HG02852 (cell line): ENCODE data around the gene HOXA3.

Experiments
- ATAC-seq: cut with Tn5 transposase; IDR thresholded peaks from one replicate; pipeline ENCODE4 v1.9.1; 2021; ENCODE audit warnings: mild to moderate bottlenecking, moderate library complexity; ENCODE audit not compliant: unreplicated experiment

The HOXA3 gene

DNA sequence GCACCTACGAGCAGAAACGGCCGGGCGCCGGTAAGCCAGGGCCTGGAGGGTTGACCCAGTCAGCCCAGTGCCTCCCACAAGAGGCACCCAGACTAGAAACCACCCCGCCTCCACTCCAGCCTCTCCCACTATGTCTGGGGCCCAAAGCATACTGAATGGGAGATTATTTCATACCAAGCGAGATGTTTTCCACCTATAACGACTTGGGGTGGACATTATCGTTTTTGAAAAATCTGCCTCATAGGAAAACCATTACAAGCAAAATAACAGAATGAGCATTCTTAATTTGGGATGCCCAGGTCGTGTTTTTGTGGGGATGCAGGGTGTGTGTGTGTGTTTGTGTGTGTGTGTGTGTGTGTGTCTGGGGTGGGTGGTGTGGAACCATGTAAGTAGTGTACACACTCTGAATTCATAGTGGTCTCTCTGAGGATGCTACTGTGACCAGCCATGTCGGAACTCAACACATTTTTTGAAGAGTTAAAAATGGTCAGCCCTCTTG lies 6.4 kb downstream of the HOXA3 start:
- no peak for ATAC-seq

DNA sequence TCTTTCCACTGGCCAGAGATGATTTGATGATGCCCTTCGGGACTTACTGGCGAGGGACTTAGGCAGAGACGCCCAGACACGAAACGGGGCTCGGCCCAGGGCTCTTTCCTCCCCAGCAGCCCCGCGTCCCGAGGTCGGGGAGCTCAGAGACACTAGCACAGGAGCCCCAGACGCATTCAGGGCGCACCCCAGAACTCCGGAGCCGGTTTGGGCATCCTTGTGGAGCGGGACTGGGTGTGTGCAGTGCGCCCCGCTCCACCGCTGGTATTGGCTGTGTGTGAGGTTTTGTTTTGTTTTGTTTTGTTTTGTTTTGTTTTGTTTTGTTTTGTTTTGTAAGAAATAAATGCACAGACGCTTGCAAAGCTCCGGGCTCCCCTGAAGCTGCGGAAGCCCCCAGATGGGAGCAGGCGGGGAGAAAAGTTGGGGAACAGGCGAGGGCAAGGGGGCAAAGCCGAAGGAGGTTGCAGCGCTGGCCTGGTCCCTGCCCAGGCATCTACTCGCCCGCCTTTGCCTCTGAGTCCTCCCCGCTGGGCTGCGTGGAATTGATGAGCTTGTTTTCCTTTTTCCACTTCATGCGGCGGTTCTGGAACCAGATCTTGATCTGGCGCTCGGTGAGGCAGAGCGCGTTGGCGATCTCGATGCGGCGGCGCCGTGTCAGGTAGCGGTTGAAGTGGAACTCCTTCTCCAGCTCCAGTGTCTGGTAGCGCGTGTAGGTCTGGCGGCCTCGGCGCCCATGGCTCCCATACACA lies 7.0 kb downstream of the HOXA3 start:
- no peak for ATAC-seq

DNA sequence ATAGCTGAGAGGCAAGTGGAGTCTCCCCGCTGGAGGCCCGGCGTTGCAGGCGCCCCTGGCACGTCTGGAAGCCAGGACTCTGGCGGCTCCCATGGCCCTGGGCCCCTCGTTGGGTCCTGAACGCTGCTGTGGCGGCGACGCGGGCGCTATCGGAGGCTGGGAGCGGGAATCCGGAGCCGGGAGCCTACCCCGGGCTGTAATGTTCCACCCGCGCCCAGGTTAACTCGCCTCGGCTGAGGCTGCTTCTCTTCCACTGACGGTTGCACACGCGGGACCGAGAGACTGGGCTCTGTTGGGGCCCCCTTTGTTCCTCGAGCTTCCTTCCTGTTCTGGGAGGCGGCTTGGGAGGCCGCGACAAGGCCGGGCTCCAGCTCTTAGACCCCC lies 7.6 kb downstream of the HOXA3 start:
- no peak for ATAC-seq

DNA sequence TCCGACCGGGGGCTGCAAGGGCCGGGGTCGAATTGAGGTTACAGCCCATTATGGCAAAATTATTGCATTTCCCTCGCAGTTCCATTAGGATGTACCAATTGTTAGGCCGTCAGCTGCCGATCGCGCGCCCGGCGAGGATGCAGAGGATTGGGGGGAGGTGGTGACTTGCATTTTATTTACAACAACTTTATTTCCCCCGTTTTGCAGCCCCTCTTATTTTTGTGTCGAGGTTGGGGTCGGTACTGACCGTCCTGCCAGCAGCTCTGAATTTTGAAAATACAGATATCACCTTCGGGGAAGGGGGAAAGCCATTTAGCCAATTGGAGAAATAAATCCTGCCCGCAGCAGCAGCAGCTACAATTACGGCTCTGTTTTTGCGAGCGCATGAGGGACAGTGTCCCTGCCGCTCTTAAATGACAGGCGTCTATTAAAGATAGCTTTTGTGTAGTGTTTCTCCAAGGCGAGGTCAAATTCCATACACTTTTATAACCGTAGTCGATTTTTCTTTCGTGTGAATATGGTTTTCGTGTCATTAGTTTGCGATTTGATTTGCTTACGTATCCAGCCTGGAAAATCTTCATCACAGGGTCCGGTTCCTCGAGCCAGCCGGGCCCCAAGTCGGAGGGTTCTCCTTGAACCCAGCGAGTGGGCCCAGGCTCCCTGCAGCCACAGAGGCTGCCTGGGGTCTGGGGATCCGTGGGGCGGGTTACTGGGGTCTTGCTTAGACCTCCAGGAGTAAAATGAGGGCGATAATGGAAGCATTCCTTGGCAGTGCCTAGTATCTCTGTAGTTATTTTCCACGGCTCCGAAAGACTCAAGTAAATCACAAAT lies 8.2 kb downstream of the HOXA3 start:
- no peak for ATAC-seq

- ATAC-seq: no peak
These were observed 9.1 kb downstream of the HOXA3 start, which contains the start of gene HOXA5 for GRCh38 chr7:27143023-27143949. HOXA5 (minus strand) TSS chr7:27143681; CDS start chr7:27143607, 74 bp downstream.

GRCh38 chr7:27142580-27143022 lies 9.8 kb downstream of the HOXA3 start:
- no peak for ATAC-seq

- ATAC-seq: no peak
These were observed 10.3 kb downstream of the HOXA3 start for GRCh38 chr7:27141923-27142579.

- ATAC-seq: no peak
These were observed 11.1 kb downstream of the HOXA3 start for GRCh38 chr7:27141137-27141922.

GRCh38 chr7:27140126-27140857 lies 12.1 kb downstream of the HOXA3 start:
- ATAC-seq: no peak

DNA sequence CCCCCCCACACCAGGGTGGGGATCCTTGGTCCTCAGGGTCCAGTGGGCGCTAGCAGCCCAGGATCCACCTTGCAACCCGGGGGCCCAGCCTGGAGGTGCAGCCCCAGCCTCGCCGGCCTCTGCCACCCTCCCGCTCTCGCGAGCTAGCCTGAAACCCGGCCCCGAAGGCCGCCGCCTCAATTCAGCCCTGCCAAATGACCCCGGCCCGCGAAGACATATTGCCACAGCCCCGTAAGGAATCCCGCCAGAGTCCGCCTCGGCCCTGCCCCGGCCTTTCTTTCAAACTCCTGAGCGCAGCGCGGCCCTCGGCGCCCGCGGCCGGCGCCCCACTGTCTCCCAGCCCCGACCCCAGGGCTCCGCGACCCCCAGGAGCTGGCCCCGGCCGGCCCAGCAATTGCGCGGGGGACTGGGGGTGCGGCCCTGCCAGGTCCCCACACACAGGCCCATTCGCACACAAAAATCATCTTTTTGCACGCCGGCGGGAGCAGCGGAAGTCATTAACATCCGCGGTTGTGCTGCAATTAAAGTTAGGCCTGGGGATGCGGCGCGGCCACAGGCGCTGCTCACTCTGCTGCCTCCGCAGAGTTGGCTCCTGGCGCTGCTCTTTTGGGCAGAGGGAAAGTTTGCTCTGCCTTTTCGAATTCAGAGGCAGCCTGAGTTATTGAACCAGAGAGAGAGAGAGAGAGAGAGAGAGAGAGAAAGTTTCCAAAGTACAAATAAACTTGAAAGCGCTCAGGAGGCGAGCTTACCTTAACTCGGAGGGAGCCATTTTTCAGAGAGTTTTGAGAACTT lies 12.9 kb downstream of the HOXA3 start:
- ATAC-seq: no peak

- ATAC-seq: no peak
These were observed 13.4 kb downstream of the HOXA3 start for GRCh38 chr7:27138985-27139333.

DNA sequence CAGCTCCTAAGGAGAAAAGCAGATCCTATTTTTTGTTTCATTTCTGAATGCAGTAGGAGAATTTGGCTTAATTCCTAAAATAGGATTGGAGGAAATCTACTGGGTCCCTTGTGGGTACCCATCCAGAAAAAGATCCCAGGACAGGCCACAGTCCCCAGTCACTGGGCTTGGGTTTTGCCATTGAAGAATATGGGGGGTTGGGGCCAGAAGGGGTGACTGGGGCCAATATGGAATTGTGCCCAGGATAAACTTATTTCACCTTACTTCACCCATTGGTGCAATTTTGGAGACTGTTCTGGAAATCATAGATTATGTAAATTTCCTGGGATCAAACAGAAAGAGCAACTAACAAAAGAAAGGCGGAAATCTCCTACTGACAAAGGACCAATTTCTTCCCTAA lies 13.9 kb downstream of the HOXA3 start:
- ATAC-seq: no peak

DNA sequence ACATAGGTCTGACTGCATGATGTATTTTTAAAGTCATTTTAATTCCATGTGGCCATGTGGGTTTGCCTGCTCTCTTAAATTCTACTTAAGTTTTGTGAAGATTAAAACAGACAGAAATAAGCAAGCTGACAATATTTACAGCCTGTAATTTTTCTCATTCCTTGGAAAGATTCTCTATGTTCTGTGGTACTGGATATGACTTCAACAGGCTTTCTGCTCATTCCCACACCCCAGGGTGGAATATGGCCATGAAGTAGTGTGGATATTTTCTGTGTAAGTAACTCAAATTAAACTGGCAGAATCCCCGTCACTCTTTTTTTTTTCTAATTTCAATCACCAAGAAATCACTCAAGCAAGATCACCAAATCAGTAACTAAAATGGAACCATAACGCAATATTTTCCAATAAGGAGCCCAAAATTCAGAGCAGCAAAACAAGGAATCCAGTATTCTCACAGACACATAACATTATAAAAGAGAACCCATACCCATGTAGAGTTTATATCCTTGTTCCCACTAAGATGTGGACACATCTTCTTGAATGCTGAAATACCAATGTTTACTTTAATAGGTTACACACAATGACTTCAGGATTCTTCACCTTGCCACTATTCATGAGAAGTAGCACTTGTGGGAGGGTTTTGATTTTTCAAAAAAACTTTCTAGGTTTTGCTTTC lies 14.6 kb downstream of the HOXA3 start:
- ATAC-seq: no peak

DNA sequence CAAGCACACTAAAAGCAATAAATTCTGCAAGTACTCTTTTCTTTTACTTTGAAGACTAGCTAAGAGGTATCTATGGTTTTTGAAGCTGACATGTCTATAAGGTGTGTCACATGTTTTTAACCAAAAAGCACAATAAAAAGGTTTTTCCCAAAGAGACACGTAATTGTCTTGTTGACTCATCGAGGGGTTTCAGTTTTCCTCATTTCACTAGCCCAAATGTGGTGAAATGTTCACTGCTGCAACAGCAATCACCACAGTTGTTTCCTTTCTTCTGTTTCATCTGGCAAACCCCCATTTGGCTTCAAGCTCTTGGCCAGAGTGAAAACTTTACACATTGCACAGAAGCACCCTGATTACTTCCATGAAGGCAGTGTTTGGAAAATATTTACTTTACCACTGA lies 18.0 kb downstream of the HOXA3 start:
- ATAC-seq: peak; percentile 51

DNA sequence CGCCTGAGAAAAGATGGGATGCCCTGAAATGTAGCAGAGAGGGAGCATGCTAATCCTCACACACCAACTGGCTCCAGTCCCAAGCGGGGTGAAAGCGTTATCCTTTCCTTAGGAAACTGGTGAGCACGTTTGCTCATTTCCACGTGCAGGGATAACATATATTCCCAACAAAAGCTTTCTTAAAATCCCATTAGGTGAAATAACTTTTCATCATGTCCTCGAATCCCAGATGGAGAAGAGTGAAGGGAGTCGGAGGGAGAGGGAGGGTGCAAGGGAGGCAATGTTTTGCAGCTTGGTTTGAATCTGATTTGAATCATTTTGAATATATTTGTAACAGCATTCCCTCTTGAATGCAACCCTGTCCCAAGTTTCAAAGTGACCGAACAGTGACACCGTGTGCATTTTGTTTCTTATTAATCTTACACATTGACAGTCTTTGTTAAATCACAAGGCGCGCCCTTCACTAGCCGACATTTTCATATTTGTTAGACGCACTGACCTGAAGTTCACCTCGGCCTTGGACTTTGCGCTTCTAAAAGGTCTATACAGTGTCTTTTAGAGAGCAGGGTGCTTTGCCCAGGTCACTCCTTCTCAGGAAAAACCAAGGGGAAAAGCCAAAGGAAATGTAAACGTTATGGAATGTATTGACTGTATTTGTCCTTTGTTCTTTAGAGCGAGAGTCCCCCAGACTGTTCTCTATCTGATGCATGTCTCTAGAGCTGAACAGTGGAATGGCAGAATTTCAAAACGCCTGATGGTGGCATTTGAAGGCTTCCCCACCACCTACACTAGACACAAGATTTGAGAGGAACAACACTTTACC lies 18.8 kb downstream of the HOXA3 start:
- ATAC-seq: no peak

DNA sequence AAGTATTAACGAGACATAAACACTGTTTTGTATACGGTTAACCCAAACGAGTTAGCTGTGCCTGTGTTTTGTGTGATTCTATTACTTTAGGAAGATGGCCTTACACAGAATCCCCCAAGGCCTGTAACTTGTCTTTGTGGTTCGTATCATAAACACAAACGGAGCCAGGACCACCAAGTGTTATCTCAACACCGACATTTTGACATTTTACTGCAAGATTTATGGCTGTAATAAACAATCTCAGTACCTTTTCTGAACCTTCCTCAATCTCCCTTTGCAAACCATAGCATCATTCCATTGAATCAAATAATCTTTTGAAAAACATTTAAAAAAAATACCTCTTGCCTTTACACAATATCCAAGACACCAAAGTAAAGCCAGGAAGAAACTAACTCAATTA lies 19.4 kb downstream of the HOXA3 start:
- ATAC-seq: no peak

- ATAC-seq: no peak
These were observed 20.2 kb downstream of the HOXA3 start for GRCh38 chr7:27132214-27132613.
